GM13977 (cell line): ENCODE results near the gene EIF4G2.
A peak's percentile ranks its signal among the peaks of the same experiment; 100 is the strongest.

Experiments used
- DNase-seq: peaks from one replicate; pipeline ENCODE4 v3.0.0; 2012; ENCODE audit warnings: low spot score
- in situ Hi-C: fragments of 300-500 bp; cut with MboI; formaldehyde crosslinking; loops from one replicate; pipeline ENCODE4 v1.12.0; 2022; ENCODE audit warnings: low sequenced_read_pairs, low pct_unique_long_range_greater_than_20kb, mixed read lengths, inconsistent platforms; ENCODE audit not compliant: unreplicated experiment
- TF ChIP-seq, protein P1 (sequence below): IDR thresholded peaks from 2 replicates; pipeline ENCODE4 v1.5.1; 2012; ENCODE audit warnings: mild to moderate bottlenecking, control low read depth; ENCODE audit not compliant: insufficient read depth; ENCODE audit errors: extremely low read depth, missing control alignments

The EIF4G2 gene

DNA sequence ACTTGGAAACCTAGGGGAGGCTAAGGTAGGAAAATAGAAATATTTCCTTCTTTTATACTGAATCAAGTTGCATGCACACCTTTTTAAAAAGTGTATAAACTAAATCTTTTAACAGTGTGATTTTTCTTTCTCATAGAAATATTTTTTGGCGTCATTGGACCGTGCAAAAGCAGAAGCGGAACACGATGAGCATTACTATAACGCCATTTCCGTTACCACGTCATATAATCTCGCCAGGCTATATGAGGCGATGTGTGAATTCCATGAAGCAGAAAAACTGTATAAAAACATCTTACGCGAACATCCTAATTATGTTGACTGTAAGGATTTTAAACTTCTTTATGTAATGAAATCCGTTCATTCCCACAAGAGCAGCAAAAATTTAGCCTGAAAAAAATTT lies 44.3 kb downstream of the EIF4G2 start:
- TF ChIP-seq, protein P1, sequence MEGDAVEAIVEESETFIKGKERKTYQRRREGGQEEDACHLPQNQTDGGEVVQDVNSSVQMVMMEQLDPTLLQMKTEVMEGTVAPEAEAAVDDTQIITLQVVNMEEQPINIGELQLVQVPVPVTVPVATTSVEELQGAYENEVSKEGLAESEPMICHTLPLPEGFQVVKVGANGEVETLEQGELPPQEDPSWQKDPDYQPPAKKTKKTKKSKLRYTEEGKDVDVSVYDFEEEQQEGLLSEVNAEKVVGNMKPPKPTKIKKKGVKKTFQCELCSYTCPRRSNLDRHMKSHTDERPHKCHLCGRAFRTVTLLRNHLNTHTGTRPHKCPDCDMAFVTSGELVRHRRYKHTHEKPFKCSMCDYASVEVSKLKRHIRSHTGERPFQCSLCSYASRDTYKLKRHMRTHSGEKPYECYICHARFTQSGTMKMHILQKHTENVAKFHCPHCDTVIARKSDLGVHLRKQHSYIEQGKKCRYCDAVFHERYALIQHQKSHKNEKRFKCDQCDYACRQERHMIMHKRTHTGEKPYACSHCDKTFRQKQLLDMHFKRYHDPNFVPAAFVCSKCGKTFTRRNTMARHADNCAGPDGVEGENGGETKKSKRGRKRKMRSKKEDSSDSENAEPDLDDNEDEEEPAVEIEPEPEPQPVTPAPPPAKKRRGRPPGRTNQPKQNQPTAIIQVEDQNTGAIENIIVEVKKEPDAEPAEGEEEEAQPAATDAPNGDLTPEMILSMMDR, result no peak
- in situ Hi-C loops, result no loop called here
- no peak for DNase-seq

DNA sequence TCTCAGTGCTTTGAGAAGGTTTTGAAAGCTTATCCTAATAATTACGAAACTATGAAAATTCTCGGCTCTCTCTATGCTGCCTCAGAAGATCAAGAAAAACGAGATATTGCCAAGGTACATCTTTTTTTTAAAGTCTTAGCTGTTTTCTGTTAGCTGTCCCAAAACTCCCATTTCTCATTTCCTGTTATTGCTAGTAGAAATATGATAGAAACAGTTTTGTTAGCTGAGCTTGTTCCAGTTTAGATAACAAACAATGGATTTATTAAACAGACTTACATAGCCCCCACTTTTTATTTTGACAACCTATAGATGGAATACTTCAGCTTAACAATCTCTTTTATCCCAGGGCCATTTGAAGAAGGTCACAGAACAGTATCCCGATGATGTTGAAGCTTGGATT lies 45.0 kb downstream of the EIF4G2 start:
- TF ChIP-seq, protein P1, result no peak
- in situ Hi-C loops, result no loop called here
- no peak for DNase-seq

DNA sequence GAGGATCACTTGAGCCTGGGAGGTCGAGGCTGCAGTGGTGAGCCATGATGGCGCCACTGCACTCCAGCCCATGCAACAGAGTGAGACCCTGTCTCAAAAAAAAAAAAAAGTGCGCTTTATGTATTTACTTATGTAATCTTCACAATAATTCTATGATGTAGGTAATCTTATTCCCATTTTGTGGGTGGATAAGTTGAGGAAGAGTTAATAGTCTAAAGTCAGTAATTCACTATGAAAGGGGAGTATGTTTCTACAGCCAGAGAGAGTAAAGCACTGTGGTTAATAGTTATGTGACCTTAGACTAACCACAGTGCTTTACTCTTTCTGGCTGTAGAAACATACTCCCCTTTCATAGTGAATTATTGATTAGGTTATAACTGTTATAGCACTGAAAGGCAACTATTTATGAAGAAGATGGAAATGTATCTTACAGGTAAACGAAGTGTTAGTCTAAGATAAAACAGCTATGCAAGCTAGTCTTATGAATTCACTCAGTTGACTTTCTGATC lies 45.8 kb downstream of the EIF4G2 start:
- TF ChIP-seq, protein P1, result no peak
- in situ Hi-C loops, result no loop called here
- no peak for DNase-seq

DNA sequence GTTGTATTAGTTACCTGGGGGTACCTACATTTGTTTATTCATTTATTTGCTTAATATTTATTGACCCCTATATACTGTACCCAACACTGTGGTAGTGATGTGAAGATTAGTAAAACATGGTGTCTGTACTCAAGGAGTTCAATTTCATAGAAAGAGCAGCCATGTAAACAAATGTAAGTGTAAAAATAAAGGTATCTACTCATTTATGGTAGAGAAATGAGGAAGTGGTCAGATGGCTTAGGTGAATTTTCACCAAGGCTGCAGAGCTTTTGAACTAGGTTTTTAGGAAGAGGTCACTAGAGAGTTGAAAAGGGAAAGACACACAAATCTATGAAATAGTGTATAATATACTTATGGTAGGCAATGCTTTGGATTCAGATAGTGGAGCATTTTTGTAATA lies 46.5 kb downstream of the EIF4G2 start:
- TF ChIP-seq, protein P1, result peak; percentile 17

DNA sequence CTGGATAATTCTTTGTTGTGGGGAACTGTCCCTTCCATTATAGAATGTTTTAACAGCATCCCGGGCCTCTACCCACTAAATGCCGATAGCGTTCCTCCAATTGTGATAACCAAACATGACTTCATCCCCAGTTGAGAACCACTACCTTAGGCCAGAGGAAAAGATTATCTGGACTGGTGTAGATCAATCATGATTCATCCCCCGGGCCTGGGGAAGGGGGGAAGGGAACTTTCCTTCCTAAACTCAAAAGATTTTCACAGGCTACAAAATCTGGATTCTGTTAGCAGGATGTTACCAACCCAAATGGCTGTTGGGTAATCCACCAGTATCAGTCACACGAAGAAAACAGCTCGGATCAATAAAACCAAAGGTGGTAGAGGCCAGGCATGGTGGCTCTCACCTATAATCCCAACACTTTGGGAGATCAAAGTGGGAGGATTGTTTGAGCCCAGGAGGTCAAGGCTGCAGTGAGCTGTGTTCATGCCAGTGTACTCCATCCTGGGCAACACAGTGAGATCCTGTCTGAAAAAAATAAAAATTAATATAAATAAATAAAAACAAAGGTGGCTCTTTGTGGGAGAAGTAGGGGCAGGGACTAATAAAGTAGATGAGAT lies 47.5 kb downstream of the EIF4G2 start:
- in situ Hi-C loops, result no loop called here
- DNase-seq, result no peak
- TF ChIP-seq, protein P1, result no peak

More for the DNA sequence above, 46.5 kb downstream of the EIF4G2 start:
- DNase-seq, result peak; percentile 33
- in situ Hi-C loops, result no loop called here

DNA sequence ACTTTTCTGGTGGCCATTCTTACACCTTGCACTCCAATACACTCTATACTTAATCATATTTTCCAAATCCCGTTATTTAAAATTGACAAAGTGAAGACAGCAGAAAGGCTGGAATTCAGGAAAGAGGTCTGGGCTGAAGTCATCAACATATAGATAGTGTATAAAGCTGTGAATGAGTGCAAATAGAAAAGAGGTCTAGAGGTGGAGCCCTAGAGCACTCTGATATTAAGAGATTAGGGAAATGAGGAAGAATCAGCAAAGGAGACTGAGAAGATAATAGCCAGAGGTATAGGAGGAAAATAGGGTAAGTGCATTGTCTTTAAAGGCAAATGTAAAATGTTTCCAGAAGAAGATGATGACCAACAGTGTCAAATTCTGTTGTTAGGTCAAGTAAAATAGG lies 49.8 kb downstream of the EIF4G2 start:
- TF ChIP-seq, protein P1, result no peak
- in situ Hi-C loops, result no loop called here
- DNase-seq, result no peak
